OCI-LY3 (cell line): ENCODE results near the gene KCNAB1.
A peak's percentile ranks its signal among the peaks of the same experiment; 100 is the strongest.

Experiments used
- H2AFZ ChIP-seq: fragments of 200-600, 300-600 bp; shearing (Covaris generic); 2 replicates; pipeline ENCODE4 v1.6.0; 2014; ENCODE audit warnings: antibody characterized with exemption, low read depth, low read length
- H3K27ac ChIP-seq: fragments of 200-600, 300-600 bp; sonication (generic); 2 replicates; pipeline ENCODE4 v1.5.1; 2014; ENCODE audit warnings: mild to moderate bottlenecking, low read length, moderate library complexity, mixed read lengths
- H3K27me3 ChIP-seq: fragments of 200-600, 300-600 bp; sonication (generic); 2 replicates; pipeline ENCODE4 v1.6.1; 2014; ENCODE audit warnings: low read depth, low read length, mixed read lengths
- H3K36me3 ChIP-seq: fragments of 200-600, 300-600 bp; sonication (generic); replicated peaks from 2 replicates; pipeline ENCODE3; 2014; ENCODE audit warnings: low read depth, low read length, mixed read lengths
- H3K4me1 ChIP-seq: fragments of 300-600, 200-600 bp; sonication (generic); 2 replicates; pipeline ENCODE4 v1.6.1; 2014; ENCODE audit warnings: low read length, mixed read lengths
- H3K4me2 ChIP-seq: fragments of 200-600, 300-600 bp; sonication (generic); 2 replicates; pipeline ENCODE4 v1.6.1; 2014; ENCODE audit warnings: low read length, mixed read lengths
- H3K4me3 ChIP-seq: fragments of 300-600, 200-600 bp; sonication (generic); 2 replicates; pipeline ENCODE4 v1.5.1; 2014; ENCODE audit warnings: antibody characterized with exemption, mild to moderate bottlenecking, low read length, moderate library complexity
- H3K79me2 ChIP-seq: fragments of 300-600, 200-600 bp; shearing (Covaris generic); 2 replicates; pipeline ENCODE4 v1.6.1; 2014; ENCODE audit warnings: mild to moderate bottlenecking, low read length, mixed read lengths
- H3K9ac ChIP-seq: fragments of 300-600, 200-600 bp; shearing (Covaris generic); 2 replicates; pipeline ENCODE4 v1.6.0; 2014; ENCODE audit warnings: mild to moderate bottlenecking, low read length, moderate library complexity
- H3K9me3 ChIP-seq: fragments of 200-600, 300-600 bp; shearing (Covaris generic); 2 replicates; pipeline ENCODE4 v1.6.1; 2014; ENCODE audit warnings: low read length, mixed read lengths; ENCODE audit not compliant: insufficient read depth
- H4K20me1 ChIP-seq: fragments of 200-600, 300-600 bp; sonication (generic); 2 replicates; pipeline ENCODE4 v1.6.1; 2016; ENCODE audit warnings: low read length, mixed read lengths; ENCODE audit not compliant: insufficient read depth
- CTCF ChIP-seq: fragments of 200-600, 300-600 bp; sonication (generic); IDR thresholded peaks from 2 replicates; pipeline ENCODE4 v1.5.1; 2014; ENCODE audit warnings: antibody characterized with exemption, low read length, low read depth
- EZH2phosphoT487 ChIP-seq: fragments of 200-600 bp; shearing (Covaris generic); IDR thresholded peaks from 2 replicates; pipeline ENCODE4 v1.6.1; 2018; ENCODE audit warnings: antibody characterized with exemption, mixed run types, low read depth

Gene KCNAB1

GRCh38 chr3:156382458-156383346 lies 262.3 kb downstream of the KCNAB1 start:
- peak; percentile 88 for TF ChIP-seq CTCF
- no peak for TF ChIP-seq EZH2phosphoT487
- H3K79me2 ChIP-seq = no peaks in the 10 kb centered on the region
- no peaks in the 10 kb centered on the region for H3K9me3 ChIP-seq
- no peak overlapping the region for H3K27ac ChIP-seq
- peaks cover 17% of the 10 kb centered on the region for H3K27me3 ChIP-seq
- H3K36me3 ChIP-seq = no peaks in the 10 kb centered on the region
- no peak overlapping the region; the same call in 1 of the 2 replicates for H2AFZ ChIP-seq
- H4K20me1 ChIP-seq = no peaks in the 10 kb centered on the region
- H3K4me3 ChIP-seq = no peak overlapping the region
- no peak overlapping the region for H3K4me2 ChIP-seq
- no peaks in the 10 kb centered on the region for H3K4me1 ChIP-seq
- H3K9ac ChIP-seq = no peak overlapping the region

- no peak overlapping the region for H3K4me3 ChIP-seq
- H3K4me1 ChIP-seq = no peaks in the 10 kb centered on the region
- peaks cover 17% of the 10 kb centered on the region for H3K27me3 ChIP-seq
- H3K27ac ChIP-seq = no peak overlapping the region
- no peak overlapping the region for H3K4me2 ChIP-seq
- no peak overlapping the region for H2AFZ ChIP-seq
- H3K9me3 ChIP-seq = no peaks in the 10 kb centered on the region
- TF ChIP-seq CTCF (no peak), EZH2phosphoT487 (no peak)
- H4K20me1 ChIP-seq = no peaks in the 10 kb centered on the region
- no peak overlapping the region for H3K9ac ChIP-seq
- H3K36me3 ChIP-seq = no peaks in the 10 kb centered on the region
- H3K79me2 ChIP-seq = no peaks in the 10 kb centered on the region
Observed at GRCh38 chr3:156383441-156384025, 263.2 kb downstream of the KCNAB1 start.

- no peaks in the 10 kb centered on the region for H3K4me1 ChIP-seq
- no peak overlapping the region for H3K4me3 ChIP-seq
- H3K9ac ChIP-seq = no peak overlapping the region
- H3K9me3 ChIP-seq = no peaks in the 10 kb centered on the region
- no peak overlapping the region for H2AFZ ChIP-seq
- no peaks in the 10 kb centered on the region for H4K20me1 ChIP-seq
- H3K27me3 ChIP-seq = peaks cover 24% of the 10 kb centered on the region
- H3K4me2 ChIP-seq = no peak overlapping the region
- no peak for TF ChIP-seq EZH2phosphoT487
- no peak for TF ChIP-seq CTCF
- no peaks in the 10 kb centered on the region for H3K79me2 ChIP-seq
- H3K27ac ChIP-seq = no peak overlapping the region
- no peaks in the 10 kb centered on the region for H3K36me3 ChIP-seq
Observed at GRCh38 chr3:156388497-156389448, 268.4 kb downstream of the KCNAB1 start.
